Stimulated activated CD8-positive, alpha-beta memory T cell treated with anti-CD3 and anti-CD28 coated beads, Interleukin-15, amount 100 ng/mL, for 48 hours (primary cell): ENCODE measurements around the gene UPP2.

Source experiments
- DNase-seq, 2 donors: peaks; one replicate each; pipeline ENCODE4 v3.0.0-alpha.2; 2020; ENCODE audit warnings: low read depth in 2 of 2

UPP2 gene

GRCh38 chr2:158101384-158101926, at the start of gene UPP2:
Gene UPP2, plus strand, starts transcription at chr2:158101876. Its CDS starts 188 bp downstream, at chr2:158102064.
- DNase-seq, result no peak

- no peak for DNase-seq
These were observed 48.9 kb upstream of the UPP2 start for GRCh38 chr2:158052761-158053160.

DNA sequence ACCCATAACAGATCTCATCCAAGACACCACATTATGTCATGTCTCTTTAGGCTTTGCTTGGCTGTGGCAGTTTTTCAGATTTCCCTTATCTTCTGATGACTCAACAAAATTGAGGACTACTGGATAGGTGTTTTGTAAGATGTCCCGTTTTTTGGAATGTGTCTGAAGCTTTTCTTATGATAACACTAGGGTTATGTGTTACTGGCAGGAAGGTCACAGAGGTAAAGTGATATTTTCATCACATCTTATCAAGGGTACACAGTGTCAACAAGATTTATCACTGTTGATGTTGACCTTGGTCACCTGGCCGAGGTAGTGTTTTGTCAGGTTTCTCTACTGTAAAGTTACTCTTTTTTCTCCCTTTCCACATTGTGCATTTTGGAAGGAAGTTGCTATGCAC, 44.8 kb upstream of the UPP2 start:
- DNase-seq, result no peak

DNA sequence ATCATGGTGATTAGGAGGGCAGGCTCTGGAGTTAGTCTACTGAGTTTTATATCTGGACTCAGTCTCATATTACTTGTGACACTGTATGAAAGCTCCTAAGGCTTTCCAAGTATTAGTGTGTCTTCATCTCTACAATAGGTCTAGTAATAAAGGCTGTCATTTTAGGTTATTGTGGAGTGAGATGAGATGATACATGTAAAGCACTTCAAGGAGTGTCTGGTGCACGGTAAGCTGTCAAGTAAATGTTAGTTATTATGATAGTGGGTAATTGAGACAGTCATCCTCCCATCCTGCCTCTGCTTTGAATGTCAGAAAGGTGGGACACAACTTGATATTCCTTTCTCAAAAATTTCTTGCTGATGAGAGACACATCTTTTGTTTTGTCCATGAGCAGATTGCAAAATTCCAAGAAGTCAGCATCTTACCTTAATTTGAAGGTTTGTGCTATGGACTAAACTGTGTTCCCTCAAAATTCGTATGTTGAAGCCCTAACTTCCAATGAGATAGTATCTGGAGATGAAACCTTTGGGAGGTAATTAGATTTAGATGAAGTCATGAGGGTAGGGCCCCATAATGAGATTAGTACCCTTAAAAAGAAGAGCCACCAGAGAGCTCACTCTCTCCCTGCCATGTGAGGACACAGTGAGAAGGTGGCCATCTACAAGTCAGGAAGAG, 41.4 kb upstream of the UPP2 start:
- DNase-seq, result no peak

GRCh38 chr2:158060835-158061435, 40.7 kb upstream of the UPP2 start:
- DNase-seq, result no peak

- DNase-seq, result no peak
These were observed 39.9 kb upstream of the UPP2 start for GRCh38 chr2:158061763-158062162.

DNA sequence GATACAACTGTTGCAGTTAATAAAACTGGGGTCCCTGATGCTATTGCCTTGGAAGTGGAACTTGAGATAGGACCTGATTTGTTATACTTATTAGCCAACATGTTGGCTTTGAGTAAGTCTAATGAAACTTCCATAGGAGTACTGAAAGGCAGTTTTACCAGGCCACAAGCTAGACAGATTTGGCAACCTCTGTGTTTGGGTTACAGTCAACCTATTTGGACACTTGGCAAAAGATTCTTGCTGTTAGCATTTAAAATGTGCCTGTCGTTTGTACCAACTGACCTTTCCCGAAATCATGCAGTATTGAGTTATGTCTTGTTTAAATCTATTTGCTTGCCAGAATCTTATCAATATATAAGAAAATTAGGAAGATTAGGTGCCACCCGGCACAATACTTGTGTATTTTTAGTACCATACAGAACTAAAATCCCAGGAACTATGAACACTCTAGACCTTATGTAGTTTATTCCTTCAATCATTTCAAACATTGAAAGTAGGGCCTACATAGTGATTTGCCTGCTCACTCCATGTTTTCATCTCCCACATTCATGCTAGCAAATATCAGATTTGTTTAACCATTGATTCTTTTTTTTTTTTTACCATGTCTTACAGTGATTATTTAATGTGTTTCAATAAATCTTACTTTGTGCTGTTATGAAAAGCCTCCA, 35.5 kb upstream of the UPP2 start:
- no peak for DNase-seq

- DNase-seq, result no peak
These were observed 30.7 kb upstream of the UPP2 start for GRCh38 chr2:158071018-158071417.

DNA sequence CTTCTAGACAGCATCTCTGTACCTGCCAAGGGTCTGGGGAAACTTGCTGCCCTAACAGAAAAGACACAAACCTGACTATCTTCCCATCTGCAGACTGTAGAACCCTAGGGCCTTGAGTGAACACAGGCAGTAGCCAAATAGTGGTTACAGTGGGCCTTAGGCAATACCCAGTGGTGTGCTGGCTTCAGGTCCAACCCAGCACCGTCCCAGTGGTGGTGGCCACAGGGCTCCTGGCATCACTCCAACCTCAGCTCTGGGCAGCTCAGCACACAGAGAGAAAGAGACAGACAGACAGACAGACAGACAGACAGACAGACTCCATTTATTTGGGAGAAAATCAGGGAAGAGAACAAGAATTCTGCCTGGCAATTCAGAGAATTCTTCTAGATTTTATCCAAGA, 29.3 kb upstream of the UPP2 start:
- DNase-seq, result no peak

GRCh38 chr2:158079672-158080071, 22.0 kb upstream of the UPP2 start:
- DNase-seq, result no peak

- no peak for DNase-seq
These were observed 13.6 kb upstream of the UPP2 start for GRCh38 chr2:158088093-158088492.

GRCh38 chr2:158089322-158089721, 12.4 kb upstream of the UPP2 start:
- no peak for DNase-seq

DNA sequence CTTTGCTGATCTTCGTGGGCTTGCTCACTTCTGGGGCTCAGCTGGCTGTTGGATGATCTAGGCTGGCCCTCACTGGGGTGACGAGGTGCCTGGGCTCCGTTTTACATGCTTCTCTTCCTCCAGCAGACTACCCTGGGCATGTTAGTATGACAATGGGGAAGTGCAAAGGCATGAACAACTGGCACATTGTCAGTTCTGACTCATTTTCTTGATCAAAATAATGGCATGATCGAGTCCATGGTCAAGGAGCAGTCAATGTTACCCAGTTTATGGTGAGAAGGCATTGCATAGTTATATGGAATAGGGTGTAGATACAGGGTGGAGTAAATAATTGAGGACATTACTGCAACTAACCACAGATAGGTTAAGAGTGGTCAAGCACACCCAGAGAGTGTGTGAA, 10.0 kb upstream of the UPP2 start:
- no peak for DNase-seq

GRCh38 chr2:158094487-158095092, 7.1 kb upstream of the UPP2 start:
- DNase-seq, result no peak

DNA sequence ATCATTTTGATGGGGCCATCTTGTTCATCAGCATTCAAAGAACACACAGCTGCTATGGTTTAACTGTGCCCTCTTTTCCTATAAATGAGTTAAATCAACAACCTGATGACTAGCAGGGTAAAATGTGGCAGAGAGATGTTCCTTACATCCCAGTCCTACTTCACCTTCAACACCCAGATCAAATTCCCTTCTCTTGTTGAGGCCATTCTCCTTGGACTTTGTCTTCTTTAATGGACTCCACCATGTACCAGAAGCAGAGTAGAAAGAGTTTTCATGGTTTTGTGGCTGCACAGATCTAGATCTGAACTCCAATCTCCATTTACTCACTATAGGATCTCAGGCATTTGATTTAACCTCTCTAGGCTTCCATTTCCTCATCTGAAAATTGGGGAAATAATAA, 6.4 kb upstream of the UPP2 start:
- no peak for DNase-seq

GRCh38 chr2:158095912-158096311, 5.8 kb upstream of the UPP2 start:
- DNase-seq, result no peak

GRCh38 chr2:158097481-158097880, 4.2 kb upstream of the UPP2 start:
- no peak for DNase-seq

DNA sequence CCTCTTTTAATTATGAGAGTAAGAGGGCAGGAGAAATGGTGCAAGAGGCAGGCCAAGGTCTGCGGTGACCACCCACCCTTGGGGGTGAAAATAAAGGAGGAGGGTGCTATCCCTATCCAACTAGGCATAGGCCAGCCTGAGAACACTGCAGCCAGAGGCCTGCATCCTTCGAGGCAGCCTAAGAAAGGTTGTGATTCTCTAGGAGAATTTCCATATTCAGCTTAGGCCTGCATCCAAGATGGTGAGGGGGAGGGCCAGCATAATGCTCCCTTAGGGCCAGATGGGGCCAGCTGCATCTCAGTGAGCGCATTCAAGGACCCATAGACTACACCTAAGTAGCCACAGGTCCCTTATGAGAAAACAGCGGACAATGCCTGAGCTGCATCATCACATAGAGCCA, 3.5 kb upstream of the UPP2 start:
- no peak for DNase-seq

- no peak for DNase-seq
These were observed 2.0 kb upstream of the UPP2 start for GRCh38 chr2:158099716-158100115.

DNA sequence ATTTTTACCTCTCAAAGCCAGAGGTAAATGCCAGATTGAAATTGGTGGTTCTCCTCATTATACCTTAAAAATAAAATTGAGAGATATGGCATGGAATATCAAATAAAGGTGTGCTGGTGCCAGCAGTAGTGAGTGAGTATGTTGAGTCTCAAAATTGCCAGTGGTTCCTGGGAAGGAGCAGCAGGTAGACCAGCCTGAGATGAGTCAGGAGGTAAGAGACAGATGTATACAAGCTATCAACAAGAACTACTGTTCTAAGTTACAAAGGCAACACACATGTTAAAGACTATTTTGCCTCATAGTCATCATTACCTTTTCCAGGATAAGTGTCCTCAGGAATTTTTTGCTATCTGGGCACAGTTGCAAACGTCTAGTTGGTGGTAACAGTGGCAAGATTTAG, 1.3 kb upstream of the UPP2 start:
- DNase-seq, result no peak

- no peak for DNase-seq
These were observed 770 bp downstream of the UPP2 start for GRCh38 chr2:158102446-158102845.

DNA sequence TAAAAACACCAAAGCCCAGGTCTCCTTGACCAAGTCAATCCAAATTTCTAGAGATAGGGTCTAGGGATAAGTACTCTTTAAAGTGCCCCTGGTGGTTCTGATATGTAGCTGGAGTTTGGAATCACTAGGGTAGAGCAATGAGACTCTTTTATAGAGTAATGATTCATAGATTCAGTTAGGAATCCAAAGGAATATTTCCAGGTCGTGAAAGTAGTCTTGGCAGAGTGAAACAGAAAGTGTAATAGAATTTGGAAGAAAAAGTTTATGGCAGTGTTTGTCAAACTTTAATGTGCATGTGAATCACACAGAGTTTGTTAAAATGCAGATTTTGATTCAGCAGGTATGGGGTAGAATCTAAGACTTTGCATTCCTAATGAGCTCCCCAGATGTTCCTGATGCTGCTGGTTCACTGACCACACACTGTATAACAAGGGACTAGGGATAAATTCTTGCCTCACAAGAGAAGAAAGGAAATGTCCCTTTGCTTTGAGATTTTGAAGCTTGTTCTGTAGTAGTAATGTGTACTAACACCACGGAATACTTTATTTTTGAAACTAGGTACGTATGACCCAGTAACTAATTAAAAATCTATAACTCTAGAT, 1.8 kb downstream of the UPP2 start:
- DNase-seq, result no peak
